Measurements from ENCODE around the gene DOCK8.

DOCK8 gene

DNA sequence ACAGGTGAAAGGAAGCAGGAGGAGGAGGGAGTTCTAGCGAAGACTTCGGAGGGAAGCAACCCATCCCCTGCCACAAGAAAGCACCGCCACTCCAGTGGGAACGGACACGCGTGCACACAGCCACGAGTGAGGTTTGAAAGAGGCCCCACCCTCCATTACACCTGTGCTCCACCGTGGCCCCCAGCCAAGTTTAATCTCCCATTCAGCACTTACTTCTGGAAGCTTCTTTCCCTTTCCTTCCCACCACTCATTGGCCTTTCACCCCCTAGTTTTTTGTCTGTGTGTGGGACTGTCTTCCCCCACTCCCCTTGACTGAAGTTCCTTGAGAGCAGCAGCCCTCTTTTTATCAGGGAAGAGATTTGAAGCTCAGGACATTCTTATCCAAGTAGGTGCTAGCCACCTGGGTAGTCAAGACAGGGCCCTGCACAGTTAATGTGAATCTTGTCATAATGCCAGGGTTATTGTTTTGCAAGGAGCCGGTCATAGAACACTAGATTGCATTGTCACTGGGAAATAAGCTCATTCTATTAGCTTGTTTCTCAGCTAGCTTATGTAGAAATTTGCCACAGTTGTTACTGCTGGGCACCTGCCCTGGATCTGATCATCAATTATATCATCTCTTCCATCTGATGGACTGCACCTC, 256.0 kb downstream of the DOCK8 start:
- no peak for DNase-seq (ENCODE audit: extremely low read depth, low read depth)

DNA sequence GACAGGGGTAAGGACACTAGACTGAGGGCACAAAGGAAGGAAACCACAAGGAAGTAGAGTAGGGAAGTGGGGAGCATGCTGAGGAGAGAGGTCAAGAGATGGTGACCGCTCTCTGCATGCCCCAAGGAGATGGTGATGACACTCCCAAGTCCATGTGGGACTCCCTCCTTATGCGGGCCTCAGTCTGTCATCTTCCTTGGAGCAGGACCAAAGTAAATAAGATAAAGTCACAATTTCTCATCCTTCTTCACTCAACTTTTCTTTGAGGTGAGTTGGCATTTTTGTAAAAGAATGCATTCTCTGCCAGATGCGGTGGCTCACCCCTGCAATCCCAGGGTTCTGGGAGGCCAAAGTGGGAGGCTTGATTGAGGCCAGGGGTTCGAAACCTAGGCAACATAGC, 256.7 kb downstream of the DOCK8 start:
- DNase-seq (ENCODE audit: extremely low read depth, low read depth), result no peak
- no peak overlapping the region for H3K4me3 ChIP-seq (replicated peaks; ENCODE audit: low read depth, low read length)
- TF ChIP-seq, protein P1, sequence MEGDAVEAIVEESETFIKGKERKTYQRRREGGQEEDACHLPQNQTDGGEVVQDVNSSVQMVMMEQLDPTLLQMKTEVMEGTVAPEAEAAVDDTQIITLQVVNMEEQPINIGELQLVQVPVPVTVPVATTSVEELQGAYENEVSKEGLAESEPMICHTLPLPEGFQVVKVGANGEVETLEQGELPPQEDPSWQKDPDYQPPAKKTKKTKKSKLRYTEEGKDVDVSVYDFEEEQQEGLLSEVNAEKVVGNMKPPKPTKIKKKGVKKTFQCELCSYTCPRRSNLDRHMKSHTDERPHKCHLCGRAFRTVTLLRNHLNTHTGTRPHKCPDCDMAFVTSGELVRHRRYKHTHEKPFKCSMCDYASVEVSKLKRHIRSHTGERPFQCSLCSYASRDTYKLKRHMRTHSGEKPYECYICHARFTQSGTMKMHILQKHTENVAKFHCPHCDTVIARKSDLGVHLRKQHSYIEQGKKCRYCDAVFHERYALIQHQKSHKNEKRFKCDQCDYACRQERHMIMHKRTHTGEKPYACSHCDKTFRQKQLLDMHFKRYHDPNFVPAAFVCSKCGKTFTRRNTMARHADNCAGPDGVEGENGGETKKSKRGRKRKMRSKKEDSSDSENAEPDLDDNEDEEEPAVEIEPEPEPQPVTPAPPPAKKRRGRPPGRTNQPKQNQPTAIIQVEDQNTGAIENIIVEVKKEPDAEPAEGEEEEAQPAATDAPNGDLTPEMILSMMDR (IDR thresholded peaks at IDR 0.05; ENCODE audit: low read depth, low read length, missing control alignments), result no peak

More for the DNA sequence above, 256.0 kb downstream of the DOCK8 start:
- peak overlapping the region; percentile 54 for H3K4me3 ChIP-seq (replicated peaks; ENCODE audit: low read depth, low read length)
- TF ChIP-seq, protein P1 (IDR thresholded peaks at IDR 0.05; ENCODE audit: low read depth, low read length, missing control alignments), result no peak

DNA sequence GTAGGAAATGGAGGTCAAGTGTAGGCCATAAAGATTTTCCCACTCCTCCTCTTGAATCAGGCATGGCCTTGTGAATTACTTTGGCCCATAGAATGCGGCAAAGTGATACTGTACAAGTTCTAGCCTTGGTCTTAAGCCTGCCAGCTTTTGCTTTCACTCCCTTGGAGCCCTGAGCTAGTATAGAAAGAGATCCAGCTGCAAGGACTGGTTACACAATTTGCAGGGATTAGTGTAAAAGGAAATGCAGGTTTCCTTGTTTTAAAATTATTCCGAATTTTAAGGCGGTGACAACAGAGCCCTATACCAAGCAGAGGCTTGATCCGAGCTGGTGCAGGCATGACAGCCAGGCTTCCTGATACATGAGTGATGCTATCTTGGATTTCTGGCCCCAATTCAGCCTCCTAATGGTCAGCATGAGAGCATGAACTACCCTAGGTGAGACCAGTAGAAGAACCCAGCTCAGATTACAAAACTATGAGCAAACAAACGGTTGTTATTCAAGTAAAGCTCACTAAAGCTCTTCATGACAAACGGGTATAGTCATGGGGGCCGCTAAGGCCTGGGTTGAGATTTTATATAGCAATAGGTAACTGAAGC, 257.9 kb downstream of the DOCK8 start:
- DNase-seq (ENCODE audit: extremely low read depth, low read depth), result no peak
- TF ChIP-seq, protein P1 (IDR thresholded peaks at IDR 0.05; ENCODE audit: low read depth, low read length, missing control alignments), result no peak

DNA sequence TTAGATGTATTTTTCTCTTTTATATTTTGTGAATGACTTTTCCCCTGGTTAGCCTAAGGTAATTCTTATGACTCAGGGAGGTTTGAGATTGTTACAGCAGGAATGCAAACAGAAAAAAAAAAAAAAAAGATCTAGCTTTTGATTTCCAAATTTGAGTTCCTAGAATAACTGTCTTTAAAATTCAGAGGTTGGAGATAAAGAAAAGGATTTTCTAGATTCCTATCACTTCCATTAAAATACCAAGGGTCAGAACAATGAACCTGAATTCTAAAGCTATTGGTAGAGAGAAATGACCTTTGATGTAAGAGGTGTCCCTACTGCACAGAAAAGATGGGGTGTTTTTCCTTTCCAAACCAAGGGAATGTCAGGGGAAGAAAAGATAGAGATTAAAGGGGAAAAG, 262.5 kb downstream of the DOCK8 start:
- TF ChIP-seq, protein P1 (IDR thresholded peaks at IDR 0.05; ENCODE audit: low read depth, low read length, missing control alignments), result no peak
- no peak overlapping the region for H3K4me3 ChIP-seq (replicated peaks; ENCODE audit: low read depth, low read length)
- DNase-seq (ENCODE audit: extremely low read depth, low read depth), result no peak

More for the DNA sequence above, 257.9 kb downstream of the DOCK8 start:
- no peak overlapping the region for H3K4me3 ChIP-seq (replicated peaks; ENCODE audit: low read depth, low read length)

DNA sequence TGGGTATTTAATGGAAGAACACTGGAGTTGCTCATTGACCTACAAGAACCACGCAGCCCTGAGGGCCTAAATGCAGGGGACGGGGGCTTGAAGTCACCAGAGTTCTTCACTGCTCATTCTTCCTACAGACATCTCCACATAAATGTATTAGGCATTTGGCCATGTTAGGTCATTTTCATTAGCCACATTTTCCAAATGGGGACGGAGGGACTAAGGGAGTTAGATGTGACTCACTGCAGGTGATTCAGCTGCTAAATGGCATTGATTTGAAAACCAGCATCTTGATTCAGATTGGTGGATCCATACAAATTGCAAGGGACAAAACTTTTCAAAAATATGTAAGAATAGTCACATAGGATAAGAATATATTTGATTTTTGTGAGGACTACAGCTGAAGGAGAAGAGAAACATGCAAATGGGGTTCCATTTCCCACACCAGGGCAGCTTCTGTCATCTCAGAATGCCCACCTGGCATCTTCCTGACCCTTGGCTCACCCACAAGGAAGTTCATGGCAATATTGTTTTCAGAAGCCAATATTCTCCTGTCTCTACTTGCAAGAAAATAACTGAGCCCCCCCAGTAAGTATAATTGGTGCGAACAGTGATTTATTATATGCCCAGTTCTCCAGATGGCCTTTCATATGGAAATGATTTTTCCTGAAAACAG, 264.8 kb downstream of the DOCK8 start:
- no peak overlapping the region for H3K4me3 ChIP-seq (replicated peaks; ENCODE audit: low read depth, low read length)
- TF ChIP-seq, protein P1 (IDR thresholded peaks at IDR 0.05; ENCODE audit: low read depth, low read length, missing control alignments), result no peak
- DNase-seq (ENCODE audit: extremely low read depth, low read depth), result no peak

DNA sequence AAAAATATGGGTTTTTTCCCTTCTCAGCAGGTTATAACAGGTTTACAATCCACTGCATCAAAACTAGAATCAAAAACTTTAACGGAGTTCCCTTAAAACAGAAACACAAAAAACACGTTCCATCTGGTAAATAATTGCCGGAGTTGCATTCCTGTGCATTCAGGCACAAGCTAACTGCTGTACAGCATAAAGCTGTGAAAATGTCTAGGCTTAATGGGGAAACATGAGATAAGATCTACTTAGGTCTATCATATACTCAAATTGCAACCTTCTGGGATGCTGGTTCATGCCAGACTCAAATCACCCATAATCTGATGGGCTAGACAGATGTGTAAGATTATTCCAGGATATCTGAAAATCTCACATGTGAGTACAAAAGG, 265.3 kb downstream of the DOCK8 start:
- no peak for DNase-seq (ENCODE audit: extremely low read depth, low read depth)
- TF ChIP-seq, protein P1 (IDR thresholded peaks at IDR 0.05; ENCODE audit: low read depth, low read length, missing control alignments), result no peak
- no peak overlapping the region for H3K4me3 ChIP-seq (replicated peaks; ENCODE audit: low read depth, low read length)
